BLaER1 treated with 17β-estradiol and CSF1 and Interleukin-3, amounts not matched to agents 10 nM and 100 nM (cell line): Measurements from ENCODE around the gene TSPAN12.

Experiments used
- H3K27ac ChIP-seq, 11 experiments: shearing (Covaris generic); formaldehyde crosslinking; 2 replicates each; pipeline ENCODE4 v1.8.1; 2022
- H3K27me3 ChIP-seq, 11 experiments: shearing (Covaris generic); formaldehyde crosslinking; 2 replicates each; pipeline ENCODE4 v1.8.1; 2022
- H3K36me3 ChIP-seq, 11 experiments: shearing (Covaris generic); formaldehyde crosslinking; 2 replicates each; pipeline ENCODE4 v1.8.1; 2022
- H3K4me1 ChIP-seq, 10 experiments: shearing (Covaris generic); formaldehyde crosslinking; 2 replicates each; pipeline ENCODE4 v1.8.1; 2022
- H3K4me2 ChIP-seq, 11 experiments: shearing (Covaris generic); formaldehyde crosslinking; 2 replicates each; pipeline ENCODE4 v1.8.1; 2022
- H3K4me3 ChIP-seq, 10 experiments: shearing (Covaris generic); formaldehyde crosslinking; 2 replicates each; pipeline ENCODE4 v1.8.1; 2022
- H3K9ac ChIP-seq, 11 experiments: shearing (Covaris generic); formaldehyde crosslinking; 2 replicates each; pipeline ENCODE4 v1.8.1; 2022
- H3K9me3 ChIP-seq, 11 experiments: shearing (Covaris generic); formaldehyde crosslinking; replicated peaks in 1 of 11; 2 replicates each; pipeline ENCODE4 v1.8.1; 2022
- H4K20me1 ChIP-seq, 11 experiments: shearing (Covaris generic); formaldehyde crosslinking; 2 replicates each; pipeline ENCODE4 v1.8.1; 2022
- Cebpa-rat ChIP-seq, 11 experiments: shearing (Covaris generic); IDR thresholded peaks; 2 replicates each; pipeline ENCODE4 v1.8.1; 2022

TSPAN12 gene

GRCh38 chr7:120817851-120818250, 40.1 kb downstream of the TSPAN12 start:
- Histone ChIP-seq H3K9me3 (no peaks in the 10 kb centered on the region), H3K4me1 (no peaks in the 10 kb centered on the region), H3K36me3 (no peaks in the 10 kb centered on the region), H3K27me3 (no peaks in the 10 kb centered on the region), H3K9ac (no peak overlapping the region), H3K4me2 (no peak overlapping the region), H3K27ac (no peak overlapping the region), H4K20me1 (no peaks in the 10 kb centered on the region), H3K4me3 (no peak overlapping the region)
- no peak for TF ChIP-seq Cebpa-rat (IDR thresholded peaks at IDR 0.05)

GRCh38 chr7:120814253-120814939, 43.5 kb downstream of the TSPAN12 start:
- H4K20me1 ChIP-seq: no peaks in the 10 kb centered on the region
- no peak overlapping the region for H3K9ac ChIP-seq
- no peaks in the 10 kb centered on the region for H3K36me3 ChIP-seq
- no peaks in the 10 kb centered on the region for H3K9me3 ChIP-seq
- H3K4me2 ChIP-seq: no peak overlapping the region
- no peaks in the 10 kb centered on the region for H3K4me1 ChIP-seq
- no peaks in the 10 kb centered on the region for H3K27me3 ChIP-seq
- H3K27ac ChIP-seq: no peak overlapping the region
- no peak for TF ChIP-seq Cebpa-rat (IDR thresholded peaks at IDR 0.05)
- H3K4me3 ChIP-seq: no peak overlapping the region

- TF ChIP-seq Cebpa-rat (IDR thresholded peaks at IDR 0.05): no peak
- H3K4me1 ChIP-seq: no peaks in the 10 kb centered on the region
These were observed 44.2 kb downstream of the TSPAN12 start for GRCh38 chr7:120813546-120814252.

GRCh38 chr7:120813089-120813488, 44.9 kb downstream of the TSPAN12 start:
- no peak overlapping the region for H3K4me2 ChIP-seq
- H3K4me1 ChIP-seq: no peaks in the 10 kb centered on the region
- no peaks in the 10 kb centered on the region for H3K9me3 ChIP-seq
- H3K9ac ChIP-seq: no peak overlapping the region
- H3K36me3 ChIP-seq: no peaks in the 10 kb centered on the region
- H4K20me1 ChIP-seq: no peaks in the 10 kb centered on the region
- TF ChIP-seq Cebpa-rat (IDR thresholded peaks at IDR 0.05): no peak
- no peak overlapping the region for H3K27ac ChIP-seq
- no peaks in the 10 kb centered on the region for H3K27me3 ChIP-seq
- no peak overlapping the region for H3K4me3 ChIP-seq

More at GRCh38 chr7:120813546-120814252, 44.2 kb downstream of the TSPAN12 start:
- H3K9me3 ChIP-seq: no peaks in the 10 kb centered on the region
- no peaks in the 10 kb centered on the region for H3K27me3 ChIP-seq
- H3K36me3 ChIP-seq: no peaks in the 10 kb centered on the region
- no peak overlapping the region for H3K27ac ChIP-seq
- no peak overlapping the region for H3K9ac ChIP-seq
- H3K4me3 ChIP-seq: no peak overlapping the region
- H4K20me1 ChIP-seq: no peaks in the 10 kb centered on the region
- no peak overlapping the region for H3K4me2 ChIP-seq

GRCh38 chr7:120809260-120809659, 48.7 kb downstream of the TSPAN12 start:
- H3K9me3 ChIP-seq: no peaks in the 10 kb centered on the region
- H3K27me3 ChIP-seq: no peaks in the 10 kb centered on the region
- H3K27ac ChIP-seq: no peak overlapping the region
- no peak overlapping the region for H3K4me2 ChIP-seq
- H3K4me1 ChIP-seq: no peaks in the 10 kb centered on the region
- H4K20me1 ChIP-seq: no peaks in the 10 kb centered on the region
- TF ChIP-seq Cebpa-rat (IDR thresholded peaks at IDR 0.05): no peak
- no peak overlapping the region for H3K9ac ChIP-seq
- no peak overlapping the region for H3K4me3 ChIP-seq
- no peaks in the 10 kb centered on the region for H3K36me3 ChIP-seq

- Histone ChIP-seq H3K36me3 (no peaks in the 10 kb centered on the region), H3K4me2 (no peak overlapping the region), H3K4me1 (no peaks in the 10 kb centered on the region), H3K27me3 (no peaks in the 10 kb centered on the region), H3K9ac (no peak overlapping the region), H3K9me3 (no peaks in the 10 kb centered on the region), H4K20me1 (no peaks in the 10 kb centered on the region), H3K4me3 (no peak overlapping the region), H3K27ac (no peak overlapping the region)
- TF ChIP-seq Cebpa-rat (IDR thresholded peaks at IDR 0.05): no peak
These were observed 50.6 kb downstream of the TSPAN12 start for GRCh38 chr7:120807390-120807789.

- Histone ChIP-seq H3K4me1 (no peaks in the 10 kb centered on the region), H3K27me3 (no peaks in the 10 kb centered on the region), H3K4me3 (no peak overlapping the region), H3K36me3 (no peaks in the 10 kb centered on the region), H3K4me2 (no peak overlapping the region), H3K27ac (no peak overlapping the region), H3K9me3 (no peaks in the 10 kb centered on the region), H4K20me1 (no peaks in the 10 kb centered on the region), H3K9ac (no peak overlapping the region)
- no peak for TF ChIP-seq Cebpa-rat (IDR thresholded peaks at IDR 0.05)
These were observed 51.3 kb downstream of the TSPAN12 start for GRCh38 chr7:120806669-120807068.

- Histone ChIP-seq H3K36me3 (no peaks in the 10 kb centered on the region), H3K9ac (no peak overlapping the region), H3K4me2 (no peak overlapping the region), H3K27me3 (no peaks in the 10 kb centered on the region), H3K4me1 (no peaks in the 10 kb centered on the region), H3K4me3 (no peak overlapping the region), H3K27ac (no peak overlapping the region), H4K20me1 (no peaks in the 10 kb centered on the region), H3K9me3 (no peaks in the 10 kb centered on the region)
- TF ChIP-seq Cebpa-rat (IDR thresholded peaks at IDR 0.05): no peak
These were observed 52.1 kb downstream of the TSPAN12 start for GRCh38 chr7:120805636-120806388.

- no peaks in the 10 kb centered on the region for H3K36me3 ChIP-seq
- TF ChIP-seq Cebpa-rat (IDR thresholded peaks at IDR 0.05): no peak
- no peak overlapping the region for H3K4me3 ChIP-seq
- no peak overlapping the region for H3K4me2 ChIP-seq
- no peaks in the 10 kb centered on the region for H3K27me3 ChIP-seq
- H3K9ac ChIP-seq: no peak overlapping the region
- no peaks in the 10 kb centered on the region for H3K4me1 ChIP-seq
- no peaks in the 10 kb centered on the region for H3K9me3 ChIP-seq
- H3K27ac ChIP-seq: no peak overlapping the region
- H4K20me1 ChIP-seq: no peaks in the 10 kb centered on the region
These were observed 55.2 kb downstream of the TSPAN12 start for GRCh38 chr7:120802751-120803150.
